ENCODE measurements around the gene DFFA. TPM values are rescaled to one million over a fixed set of nuclear protein-coding genes. Genes with fewer than 3 reads are reported as not detected.

The DFFA gene
- polyA plus RNA-seq, 2 of the 4 experiments (the other 2 are of a cell fraction) = 28.5 to 31.7 TPM

- Histone ChIP-seq H3K9me3 (no peaks in the 10 kb centered on the region), H3K4me2 (no peak overlapping the region), H3K4me1 (peaks cover 5% of the 10 kb centered on the region; the same call in 1 of the 3 replicates), H3K27ac (no peak overlapping the region), H3K4me3 (no peak overlapping the region)
- 86% methylated on average over 8 of the region's 8 CpGs for WGBS (ENCODE audit: missing lambda C conversion rate)
- TF ChIP-seq, protein P1, sequence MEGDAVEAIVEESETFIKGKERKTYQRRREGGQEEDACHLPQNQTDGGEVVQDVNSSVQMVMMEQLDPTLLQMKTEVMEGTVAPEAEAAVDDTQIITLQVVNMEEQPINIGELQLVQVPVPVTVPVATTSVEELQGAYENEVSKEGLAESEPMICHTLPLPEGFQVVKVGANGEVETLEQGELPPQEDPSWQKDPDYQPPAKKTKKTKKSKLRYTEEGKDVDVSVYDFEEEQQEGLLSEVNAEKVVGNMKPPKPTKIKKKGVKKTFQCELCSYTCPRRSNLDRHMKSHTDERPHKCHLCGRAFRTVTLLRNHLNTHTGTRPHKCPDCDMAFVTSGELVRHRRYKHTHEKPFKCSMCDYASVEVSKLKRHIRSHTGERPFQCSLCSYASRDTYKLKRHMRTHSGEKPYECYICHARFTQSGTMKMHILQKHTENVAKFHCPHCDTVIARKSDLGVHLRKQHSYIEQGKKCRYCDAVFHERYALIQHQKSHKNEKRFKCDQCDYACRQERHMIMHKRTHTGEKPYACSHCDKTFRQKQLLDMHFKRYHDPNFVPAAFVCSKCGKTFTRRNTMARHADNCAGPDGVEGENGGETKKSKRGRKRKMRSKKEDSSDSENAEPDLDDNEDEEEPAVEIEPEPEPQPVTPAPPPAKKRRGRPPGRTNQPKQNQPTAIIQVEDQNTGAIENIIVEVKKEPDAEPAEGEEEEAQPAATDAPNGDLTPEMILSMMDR (IDR thresholded peaks at IDR 0.05) = no peak
- TF ChIP-seq, protein P2, sequence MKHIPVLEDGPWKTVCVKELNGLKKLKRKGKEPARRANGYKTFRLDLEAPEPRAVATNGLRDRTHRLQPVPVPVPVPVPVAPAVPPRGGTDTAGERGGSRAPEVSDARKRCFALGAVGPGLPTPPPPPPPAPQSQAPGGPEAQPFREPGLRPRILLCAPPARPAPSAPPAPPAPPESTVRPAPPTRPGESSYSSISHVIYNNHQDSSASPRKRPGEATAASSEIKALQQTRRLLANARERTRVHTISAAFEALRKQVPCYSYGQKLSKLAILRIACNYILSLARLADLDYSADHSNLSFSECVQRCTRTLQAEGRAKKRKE (CRISPR knock-in tag; IDR thresholded peaks at IDR 0.05; ENCODE audit: low read depth) = no peak
- TF ChIP-seq JUNB (IDR thresholded peaks at IDR 0.05) (no peak), ZNF302 (CRISPR knock-in tag; IDR thresholded peaks at IDR 0.05) (no peak), TP53 (CRISPR knock-in tag; IDR thresholded peaks at IDR 0.05) (no peak), FOSB (CRISPR knock-in tag; IDR thresholded peaks at IDR 0.05) (no peak), RARB (CRISPR knock-in tag; IDR thresholded peaks at IDR 0.05) (no peak), NFE2L2 (conservative IDR thresholded peaks at IDR 0.05; ENCODE audit: low read length) (no peak)
- FAIRE-seq (no peak), ATAC-seq (no peak), DNase-seq (ENCODE audit: low read depth in 1 of 2, low spot score in 1 of 2) (no peak)
- POLR2A ChIA-PET = no interaction called here
- CTCF ChIA-PET = interaction anchor here (1.2 to 2.9 kb wide), 3 partner anchors 9 to 444 kb away, joined by 3 to 14 read pairs (median 9); no protein-coding TSS in a partner anchor
Observed at GRCh38 chr1:10498231-10498630, 25.9 kb upstream of the DFFA start.

- ATAC-seq (no peak), FAIRE-seq (no peak), DNase-seq (ENCODE audit: low read depth in 1 of 2, low spot score in 1 of 2) (no peak)
- no peak overlapping the region for H3K27ac ChIP-seq
- peaks cover 5% of the 10 kb centered on the region; the same call in 1 of the 3 replicates for H3K4me1 ChIP-seq
- no peaks in the 10 kb centered on the region for H3K9me3 ChIP-seq
- CTCF ChIA-PET = interaction anchor here (1.2 to 2.9 kb wide), 2 partner anchors 10 to 120 kb away, joined by 5 to 9 read pairs; no protein-coding TSS in a partner anchor
- POLR2A ChIA-PET = no interaction called here
- no peak overlapping the region for H3K4me2 ChIP-seq
- 88% methylated on average over 5 of the region's 7 CpGs for WGBS (ENCODE audit: missing lambda C conversion rate)
- no peak for TF ChIP-seq HEYL (CRISPR knock-in tag; IDR thresholded peaks at IDR 0.05)
- TF ChIP-seq SMC3 (IDR thresholded peaks at IDR 0.05) = no peak
- TF ChIP-seq ZSCAN20 (CRISPR knock-in tag; IDR thresholded peaks at IDR 0.05) = no peak
- no peak for TF ChIP-seq TFCP2L1 (CRISPR knock-in tag; IDR thresholded peaks at IDR 0.05)
- TF ChIP-seq, protein P3, sequence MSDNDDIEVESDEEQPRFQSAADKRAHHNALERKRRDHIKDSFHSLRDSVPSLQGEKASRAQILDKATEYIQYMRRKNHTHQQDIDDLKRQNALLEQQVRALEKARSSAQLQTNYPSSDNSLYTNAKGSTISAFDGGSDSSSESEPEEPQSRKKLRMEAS (IDR thresholded peaks at IDR 0.05) = no peak
- no peak for TF ChIP-seq KDM5A (IDR thresholded peaks at IDR 0.05)
- no peak for TF ChIP-seq NPAS2 (CRISPR knock-in tag; IDR thresholded peaks at IDR 0.05; ENCODE audit: borderline replicate concordance)
- TF ChIP-seq HOXA7 (CRISPR knock-in tag; IDR thresholded peaks at IDR 0.05) = no peak
- TF ChIP-seq, protein P4, sequence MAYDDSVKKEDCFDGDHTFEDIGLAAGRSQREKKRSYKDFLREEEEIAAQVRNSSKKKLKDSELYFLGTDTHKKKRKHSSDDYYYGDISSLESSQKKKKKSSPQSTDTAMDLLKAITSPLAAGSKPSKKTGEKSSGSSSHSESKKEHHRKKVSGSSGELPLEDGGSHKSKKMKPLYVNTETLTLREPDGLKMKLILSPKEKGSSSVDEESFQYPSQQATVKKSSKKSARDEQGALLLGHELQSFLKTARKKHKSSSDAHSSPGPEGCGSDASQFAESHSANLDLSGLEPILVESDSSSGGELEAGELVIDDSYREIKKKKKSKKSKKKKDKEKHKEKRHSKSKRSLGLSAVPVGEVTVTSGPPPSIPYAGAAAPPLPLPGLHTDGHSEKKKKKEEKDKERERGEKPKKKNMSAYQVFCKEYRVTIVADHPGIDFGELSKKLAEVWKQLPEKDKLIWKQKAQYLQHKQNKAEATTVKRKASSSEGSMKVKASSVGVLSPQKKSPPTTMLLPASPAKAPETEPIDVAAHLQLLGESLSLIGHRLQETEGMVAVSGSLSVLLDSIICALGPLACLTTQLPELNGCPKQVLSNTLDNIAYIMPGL (CRISPR knock-in tag; IDR thresholded peaks at IDR 0.05; ENCODE audit: borderline replicate concordance) = no peak
- no peak for TF ChIP-seq RARB (CRISPR knock-in tag; IDR thresholded peaks at IDR 0.05)
- no peak overlapping the region for H3K4me3 ChIP-seq
Observed at GRCh38 chr1:10497109-10497508, 24.8 kb upstream of the DFFA start.

DNA sequence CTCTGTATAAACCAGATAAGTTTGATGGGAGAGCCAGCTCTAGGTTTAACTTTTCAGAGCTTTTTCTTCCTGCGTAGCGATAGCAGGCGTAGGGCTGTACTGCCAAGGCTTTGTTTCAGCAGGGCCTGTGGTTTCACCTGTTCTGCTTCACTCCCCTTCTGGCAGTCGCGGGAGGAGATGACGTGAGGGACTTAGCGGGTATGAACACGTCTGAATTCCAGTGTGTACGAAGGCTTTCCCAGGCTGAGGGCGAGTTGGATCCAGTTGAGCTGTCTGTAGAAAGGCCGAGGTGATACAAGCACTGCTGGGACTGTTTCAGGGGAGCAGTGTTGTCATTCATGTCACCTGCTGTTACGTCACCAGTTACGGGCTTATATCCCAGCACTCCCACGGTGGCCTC is 23.6 kb upstream of the DFFA start:
- POLR2A ChIA-PET = no interaction called here
- peaks cover 5% of the 10 kb centered on the region; the same call in 1 of the 3 replicates for H3K4me1 ChIP-seq
- H3K9me3 ChIP-seq = no peaks in the 10 kb centered on the region
- FAIRE-seq (no peak), ATAC-seq (no peak), DNase-seq (ENCODE audit: low read depth in 1 of 2, low spot score in 1 of 2) (no peak)
- CTCF ChIA-PET = interaction anchor here (1.1 to 5.7 kb wide), 6 partner anchors 10 to 374 kb away, joined by 3 to 70 read pairs (median 18); partner anchors contain the start of gene CENPS
- H3K4me3 ChIP-seq = no peak overlapping the region
- no peak overlapping the region for H3K27ac ChIP-seq
- no peak overlapping the region for H3K4me2 ChIP-seq
- WGBS (ENCODE audit: missing lambda C conversion rate) = 87% methylated on average over 14 of the region's 14 CpGs
- TF ChIP-seq, protein P5, sequence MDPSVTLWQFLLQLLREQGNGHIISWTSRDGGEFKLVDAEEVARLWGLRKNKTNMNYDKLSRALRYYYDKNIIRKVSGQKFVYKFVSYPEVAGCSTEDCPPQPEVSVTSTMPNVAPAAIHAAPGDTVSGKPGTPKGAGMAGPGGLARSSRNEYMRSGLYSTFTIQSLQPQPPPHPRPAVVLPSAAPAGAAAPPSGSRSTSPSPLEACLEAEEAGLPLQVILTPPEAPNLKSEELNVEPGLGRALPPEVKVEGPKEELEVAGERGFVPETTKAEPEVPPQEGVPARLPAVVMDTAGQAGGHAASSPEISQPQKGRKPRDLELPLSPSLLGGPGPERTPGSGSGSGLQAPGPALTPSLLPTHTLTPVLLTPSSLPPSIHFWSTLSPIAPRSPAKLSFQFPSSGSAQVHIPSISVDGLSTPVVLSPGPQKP (IDR thresholded peaks at IDR 0.05; ENCODE audit: low read depth, low read length) = no peak
- TF ChIP-seq ZC3H11A (IDR thresholded peaks at IDR 0.05) = no peak
- no peak for TF ChIP-seq TP53 (CRISPR knock-in tag; IDR thresholded peaks at IDR 0.05)
- TF ChIP-seq JUN (IDR thresholded peaks at IDR 0.05) = no peak
- TF ChIP-seq, protein P1 (IDR thresholded peaks at IDR 0.05) = no peak
- no peak for TF ChIP-seq KDM5A (IDR thresholded peaks at IDR 0.05)
- TF ChIP-seq RARB (CRISPR knock-in tag; IDR thresholded peaks at IDR 0.05) = no peak
- TF ChIP-seq CHD4 (IDR thresholded peaks at IDR 0.05; ENCODE audit: borderline replicate concordance) = no peak
- TF ChIP-seq HEYL (CRISPR knock-in tag; IDR thresholded peaks at IDR 0.05) = no peak
- TF ChIP-seq NPAS2 (CRISPR knock-in tag; IDR thresholded peaks at IDR 0.05; ENCODE audit: borderline replicate concordance) = no peak
- TF ChIP-seq HDAC2 (IDR thresholded peaks at IDR 0.05) = no peak
- TF ChIP-seq ESRRA (IDR thresholded peaks at IDR 0.05; ENCODE audit: borderline replicate concordance, low read length) = no peak
- no peak for TF ChIP-seq HOXB5 (CRISPR knock-in tag; IDR thresholded peaks at IDR 0.05)
- TF ChIP-seq, protein P6, sequence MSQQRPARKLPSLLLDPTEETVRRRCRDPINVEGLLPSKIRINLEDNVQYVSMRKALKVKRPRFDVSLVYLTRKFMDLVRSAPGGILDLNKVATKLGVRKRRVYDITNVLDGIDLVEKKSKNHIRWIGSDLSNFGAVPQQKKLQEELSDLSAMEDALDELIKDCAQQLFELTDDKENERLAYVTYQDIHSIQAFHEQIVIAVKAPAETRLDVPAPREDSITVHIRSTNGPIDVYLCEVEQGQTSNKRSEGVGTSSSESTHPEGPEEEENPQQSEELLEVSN (IDR thresholded peaks at IDR 0.05; ENCODE audit: borderline replicate concordance, low read depth) = no peak

Data from A549 (cell line).